Ovary (tissue), 3 donors: ENCODE results near the gene CRKL.

Experiments
- EP300 ChIP-seq: sonication (generic); formaldehyde crosslinking; IDR thresholded peaks from one replicate; pipeline ENCODE4 v1.6.1; 2017; ENCODE audit warnings: antibody characterized with exemption
- POLR2A ChIP-seq: fragments of 450-650 bp; IDR thresholded peaks from one replicate; pipeline ENCODE4 v1.6.1; 2017; ENCODE audit warnings: antibody characterized with exemption, mild to moderate bottlenecking, moderate library complexity
- TF ChIP-seq, protein P1 (sequence below), 3 donors: fragments of 450-650 bp in 2 of 3; fragments of 200-600 bp in 1 of 3; IDR thresholded peaks; one replicate each; pipeline versions ENCODE4 v1.5.1 to v1.8.0; 2016 to 2022; ENCODE audit warnings: antibody characterized with exemption in 3 of 3, mild to moderate bottlenecking in 1 of 3
- donor health status: DM: no; HTN: no; CAD: no.

DNA sequence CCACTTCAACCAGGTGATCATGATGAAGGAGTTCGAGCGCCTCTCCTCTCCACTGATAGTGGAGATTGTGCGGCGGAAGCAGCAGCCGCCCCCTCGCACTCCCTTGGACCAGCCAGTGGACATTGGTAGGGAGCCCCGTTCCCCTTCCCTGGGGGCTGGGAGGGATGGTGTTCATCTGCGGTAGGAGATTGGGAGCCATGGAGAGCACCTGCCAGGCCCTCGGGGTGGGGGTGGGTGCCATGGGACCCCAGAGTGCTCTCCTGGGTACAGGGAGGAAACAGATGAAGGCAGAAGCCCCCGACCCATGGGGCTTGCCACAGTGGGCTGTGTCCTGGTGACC lies 77.7 kb downstream of the CRKL start:
- TF ChIP-seq, protein P1, sequence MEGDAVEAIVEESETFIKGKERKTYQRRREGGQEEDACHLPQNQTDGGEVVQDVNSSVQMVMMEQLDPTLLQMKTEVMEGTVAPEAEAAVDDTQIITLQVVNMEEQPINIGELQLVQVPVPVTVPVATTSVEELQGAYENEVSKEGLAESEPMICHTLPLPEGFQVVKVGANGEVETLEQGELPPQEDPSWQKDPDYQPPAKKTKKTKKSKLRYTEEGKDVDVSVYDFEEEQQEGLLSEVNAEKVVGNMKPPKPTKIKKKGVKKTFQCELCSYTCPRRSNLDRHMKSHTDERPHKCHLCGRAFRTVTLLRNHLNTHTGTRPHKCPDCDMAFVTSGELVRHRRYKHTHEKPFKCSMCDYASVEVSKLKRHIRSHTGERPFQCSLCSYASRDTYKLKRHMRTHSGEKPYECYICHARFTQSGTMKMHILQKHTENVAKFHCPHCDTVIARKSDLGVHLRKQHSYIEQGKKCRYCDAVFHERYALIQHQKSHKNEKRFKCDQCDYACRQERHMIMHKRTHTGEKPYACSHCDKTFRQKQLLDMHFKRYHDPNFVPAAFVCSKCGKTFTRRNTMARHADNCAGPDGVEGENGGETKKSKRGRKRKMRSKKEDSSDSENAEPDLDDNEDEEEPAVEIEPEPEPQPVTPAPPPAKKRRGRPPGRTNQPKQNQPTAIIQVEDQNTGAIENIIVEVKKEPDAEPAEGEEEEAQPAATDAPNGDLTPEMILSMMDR (IDR thresholded peaks at IDR 0.05), result no peak
- TF ChIP-seq POLR2A, result no peak
- TF ChIP-seq EP300, result no peak
